SH-SY5Y (cell line): ENCODE data around the gene GABARAPL2.

Source experiments
- GATA2 ChIP-seq: IDR thresholded peaks from 2 replicates; pipeline ENCODE4 v1.6.1; 2011; ENCODE audit warnings: mild to moderate bottlenecking, low read depth, low read length
- GATA3 ChIP-seq: IDR thresholded peaks from 2 replicates; pipeline ENCODE4 v1.6.1; 2011; ENCODE audit warnings: low read depth, mild to moderate bottlenecking, low read length, moderate library complexity

GRCh38 chr16:75578725-75579124 lies 12.5 kb downstream of the GABARAPL2 start:
- TF ChIP-seq GATA2 (no peak), GATA3 (no peak)
